ACC112 (cell line): ENCODE data around the gene MRGPRF.
A peak's percentile ranks its signal among the peaks of the same experiment; 100 is the strongest.

Experiments
- H2AFZ ChIP-seq: fragments of 200-600 bp; sonication (generic); one replicate; pipeline ENCODE4 v1.6.0; 2017; ENCODE audit warnings: antibody characterized with exemption, low read length; ENCODE audit not compliant: unreplicated experiment
- H3K27ac ChIP-seq: fragments of 200-600 bp; sonication (generic); 2 replicates; pipeline ENCODE4 v1.5.1; 2014; ENCODE audit warnings: low read depth, mild to moderate bottlenecking, antibody characterized with exemption, low read length, moderate library complexity
- H3K27me3 ChIP-seq: fragments of 200-600 bp; sonication (generic); 2 replicates; pipeline ENCODE4 v1.6.1; 2014; ENCODE audit warnings: mild to moderate bottlenecking, antibody characterized with exemption, low read length, moderate library complexity, mixed read lengths; ENCODE audit not compliant: insufficient read depth
- H3K36me3 ChIP-seq: fragments of 200-600 bp; sonication (generic); 2 replicates; pipeline ENCODE4 v1.6.1; 2016; ENCODE audit warnings: mild to moderate bottlenecking, antibody characterized with exemption, low read length, moderate library complexity, mixed read lengths; ENCODE audit not compliant: insufficient read depth
- H3K4me1 ChIP-seq: fragments of 200-600 bp; sonication (generic); one replicate; pipeline ENCODE4 v1.6.1; 2016; ENCODE audit warnings: low read length, mixed read lengths; ENCODE audit not compliant: insufficient read depth, unreplicated experiment, control insufficient read depth
- H3K4me3 ChIP-seq: fragments of 200-600 bp; sonication (generic); 2 replicates; pipeline ENCODE4 v1.5.1; 2014; ENCODE audit warnings: mild to moderate bottlenecking, low read depth, low read length
- H3K79me2 ChIP-seq: fragments of 200-600 bp; sonication (generic); one replicate; pipeline ENCODE4 v1.6.0; 2016; ENCODE audit warnings: low read length; ENCODE audit not compliant: control insufficient read depth, unreplicated experiment, insufficient read depth

The MRGPRF gene

GRCh38 chr11:69006816-69007215, 6.2 kb downstream of the MRGPRF start:
- Histone ChIP-seq H3K27ac (no peak overlapping the region), H3K27me3 (no peaks in the 10 kb centered on the region), H3K4me1 (peaks cover 44% of the 10 kb centered on the region), H3K79me2 (no peaks in the 10 kb centered on the region), H3K4me3 (no peak overlapping the region), H3K36me3 (no peaks in the 10 kb centered on the region), H2AFZ (no peak overlapping the region)

GRCh38 chr11:69005631-69006368, 7.2 kb downstream of the MRGPRF start:
- H3K4me1 ChIP-seq = peaks cover 44% of the 10 kb centered on the region
- no peak overlapping the region for H3K4me3 ChIP-seq
- H2AFZ ChIP-seq = no peak overlapping the region
- H3K79me2 ChIP-seq = no peaks in the 10 kb centered on the region
- no peak overlapping the region for H3K27ac ChIP-seq
- no peaks in the 10 kb centered on the region for H3K27me3 ChIP-seq
- H3K36me3 ChIP-seq = no peaks in the 10 kb centered on the region

GRCh38 chr11:69005183-69005630, 7.8 kb downstream of the MRGPRF start:
- Histone ChIP-seq H3K4me1 (peaks cover 43% of the 10 kb centered on the region), H3K27me3 (no peaks in the 10 kb centered on the region), H3K36me3 (no peaks in the 10 kb centered on the region), H3K4me3 (no peak overlapping the region), H3K27ac (no peak overlapping the region), H2AFZ (no peak overlapping the region), H3K79me2 (no peaks in the 10 kb centered on the region)

- Histone ChIP-seq H2AFZ (no peak overlapping the region), H3K4me1 (peaks cover 37% of the 10 kb centered on the region), H3K4me3 (no peak overlapping the region), H3K27me3 (no peaks in the 10 kb centered on the region), H3K79me2 (no peaks in the 10 kb centered on the region), H3K27ac (no peak overlapping the region), H3K36me3 (no peaks in the 10 kb centered on the region)
Measured at GRCh38 chr11:69004411-69005182, 8.4 kb downstream of the MRGPRF start.

- Histone ChIP-seq H3K27ac (no peak overlapping the region), H3K4me1 (peaks cover 31% of the 10 kb centered on the region), H3K27me3 (no peaks in the 10 kb centered on the region), H3K36me3 (no peaks in the 10 kb centered on the region), H3K4me3 (no peak overlapping the region), H3K79me2 (no peaks in the 10 kb centered on the region), H2AFZ (no peak overlapping the region)
Measured at GRCh38 chr11:69003866-69004367, 9.1 kb downstream of the MRGPRF start.

- Histone ChIP-seq H3K79me2 (no peaks in the 10 kb centered on the region), H3K4me1 (peaks cover 26% of the 10 kb centered on the region), H3K36me3 (no peaks in the 10 kb centered on the region), H2AFZ (no peak overlapping the region), H3K4me3 (no peak overlapping the region), H3K27ac (no peak overlapping the region), H3K27me3 (no peaks in the 10 kb centered on the region)
Measured at GRCh38 chr11:69003301-69003865, 9.7 kb downstream of the MRGPRF start.

- H3K27me3 ChIP-seq = no peaks in the 10 kb centered on the region
- H2AFZ ChIP-seq = no peak overlapping the region
- H3K36me3 ChIP-seq = no peaks in the 10 kb centered on the region
- H3K4me1 ChIP-seq = peaks cover 20% of the 10 kb centered on the region
- H3K4me3 ChIP-seq = no peak overlapping the region
- H3K79me2 ChIP-seq = no peaks in the 10 kb centered on the region
- no peak overlapping the region for H3K27ac ChIP-seq
Measured at GRCh38 chr11:69002570-69003231, 10.3 kb downstream of the MRGPRF start.

GRCh38 chr11:69002110-69002569, 10.9 kb downstream of the MRGPRF start:
- no peak overlapping the region for H2AFZ ChIP-seq
- no peaks in the 10 kb centered on the region for H3K79me2 ChIP-seq
- H3K36me3 ChIP-seq = no peaks in the 10 kb centered on the region
- H3K27ac ChIP-seq = no peak overlapping the region
- H3K4me1 ChIP-seq = peaks cover 16% of the 10 kb centered on the region
- no peak overlapping the region for H3K4me3 ChIP-seq
- H3K27me3 ChIP-seq = no peaks in the 10 kb centered on the region

GRCh38 chr11:69001243-69002081, 11.6 kb downstream of the MRGPRF start:
- Histone ChIP-seq H3K27ac (peak overlapping the region; percentile 57; the same call in 1 of the 2 replicates), H3K27me3 (no peaks in the 10 kb centered on the region), H3K4me1 (peaks cover 16% of the 10 kb centered on the region)

More at GRCh38 chr11:69001243-69002081, 11.6 kb downstream of the MRGPRF start:
- H3K4me3 ChIP-seq = no peak overlapping the region
- no peak overlapping the region for H2AFZ ChIP-seq
- H3K79me2 ChIP-seq = no peaks in the 10 kb centered on the region
- no peaks in the 10 kb centered on the region for H3K36me3 ChIP-seq
